Astrocyte (in vitro differentiated cells and primary cell): ENCODE data around the gene ANKRD49.

Experiments
- CTCF ChIP-seq: IDR thresholded peaks from 2 replicates; pipeline ENCODE4 v1.5.1; 2011; ENCODE audit warnings: low read depth, mild to moderate bottlenecking, inconsistent platforms, low read length, moderate library complexity; ENCODE audit not compliant: insufficient read depth
- EZH2 ChIP-seq: IDR thresholded peaks from 2 replicates; pipeline ENCODE4 v1.6.1; 2012; ENCODE audit warnings: mild to moderate bottlenecking, low read length, inconsistent platforms; ENCODE audit not compliant: insufficient read depth

DNA sequence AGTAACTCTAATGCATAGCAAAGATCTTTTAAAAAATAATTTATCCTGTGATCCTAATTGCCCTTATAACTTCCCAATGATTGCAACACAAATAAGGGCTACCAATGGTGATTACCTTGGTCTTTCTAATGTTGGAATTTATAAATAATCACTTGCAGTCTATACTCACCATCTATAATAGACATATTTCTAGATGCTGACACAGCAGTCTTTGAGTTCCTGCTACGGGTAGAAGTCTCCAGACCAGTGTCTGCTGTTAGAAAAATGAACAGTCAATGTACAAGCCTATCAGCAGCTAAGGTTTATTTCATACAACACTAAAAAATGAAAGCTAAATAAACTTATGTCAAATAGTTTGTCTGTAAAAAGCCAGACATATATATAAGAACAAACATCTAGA lies 48.1 kb upstream of the ANKRD49 start:
- no peak for TF ChIP-seq CTCF
- TF ChIP-seq EZH2: no peak
